Sigmoid colon (tissue), 4 donors: ENCODE results near the gene OR12D3.

Source experiments
- CTCF ChIP-seq, 4 experiments: fragments of 450-650 bp in 3 of 4; fragments of 200-600 bp in 1 of 4; IDR thresholded peaks; one replicate each; pipeline ENCODE4 v1.5.1; 2016 to 2019; ENCODE audit warnings: antibody characterized with exemption in 4 of 4, mild to moderate bottlenecking in 3 of 4, moderate library complexity in 2 of 4
- POLR2A ChIP-seq, 2 donors: fragments of 450-650 bp; IDR thresholded peaks; one replicate each; pipeline ENCODE4 v1.6.1; 2016; ENCODE audit warnings: antibody characterized with exemption in 2 of 2, mild to moderate bottlenecking in 2 of 2, moderate library complexity in 2 of 2
- POLR2AphosphoS5 ChIP-seq, 4 donors: sonication (generic); formaldehyde crosslinking; IDR thresholded peaks; one replicate each; pipeline ENCODE4 v1.6.1; 2017; ENCODE audit warnings: antibody characterized with exemption in 4 of 4

GRCh38 chr6:29395331-29395730 is 20.2 kb upstream of the OR12D3 start, which contains the start of gene OR12D2:
- TF ChIP-seq CTCF (IDR thresholded peaks at IDR 0.05): no peak
- no peak for TF ChIP-seq POLR2A (IDR thresholded peaks at IDR 0.05)
- no peak for TF ChIP-seq POLR2AphosphoS5 (IDR thresholded peaks at IDR 0.05)
